Activated naive CD4-positive, alpha-beta T cell (primary cell): ENCODE measurements around the gene SHFL.

Source experiments
- DNase-seq, 4 experiments: peaks; one replicate each; lab custom pipeline; 2025; lab: John Stamatoyannopoulos, UW

SHFL gene

DNA sequence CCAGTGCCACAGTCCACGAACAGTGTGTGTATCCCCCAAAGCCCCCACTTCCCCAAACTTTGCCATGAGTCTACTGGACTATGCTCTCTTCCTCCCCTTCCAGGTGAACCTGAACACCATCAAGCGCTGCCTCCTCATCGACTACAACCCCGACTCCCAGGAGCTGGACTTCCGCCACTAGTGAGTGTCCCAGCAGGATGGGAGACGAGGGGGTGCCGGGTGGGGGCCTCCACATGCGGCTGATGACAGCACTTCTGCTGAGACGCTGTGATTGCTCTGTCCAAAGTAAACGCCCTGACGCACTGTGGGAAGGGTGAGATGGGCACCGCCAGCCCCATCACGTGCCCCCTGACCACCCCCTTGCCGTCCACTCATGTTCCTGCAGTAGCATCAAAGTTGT lies 23.4 kb downstream of the SHFL start:
- no peak for DNase-seq

DNA sequence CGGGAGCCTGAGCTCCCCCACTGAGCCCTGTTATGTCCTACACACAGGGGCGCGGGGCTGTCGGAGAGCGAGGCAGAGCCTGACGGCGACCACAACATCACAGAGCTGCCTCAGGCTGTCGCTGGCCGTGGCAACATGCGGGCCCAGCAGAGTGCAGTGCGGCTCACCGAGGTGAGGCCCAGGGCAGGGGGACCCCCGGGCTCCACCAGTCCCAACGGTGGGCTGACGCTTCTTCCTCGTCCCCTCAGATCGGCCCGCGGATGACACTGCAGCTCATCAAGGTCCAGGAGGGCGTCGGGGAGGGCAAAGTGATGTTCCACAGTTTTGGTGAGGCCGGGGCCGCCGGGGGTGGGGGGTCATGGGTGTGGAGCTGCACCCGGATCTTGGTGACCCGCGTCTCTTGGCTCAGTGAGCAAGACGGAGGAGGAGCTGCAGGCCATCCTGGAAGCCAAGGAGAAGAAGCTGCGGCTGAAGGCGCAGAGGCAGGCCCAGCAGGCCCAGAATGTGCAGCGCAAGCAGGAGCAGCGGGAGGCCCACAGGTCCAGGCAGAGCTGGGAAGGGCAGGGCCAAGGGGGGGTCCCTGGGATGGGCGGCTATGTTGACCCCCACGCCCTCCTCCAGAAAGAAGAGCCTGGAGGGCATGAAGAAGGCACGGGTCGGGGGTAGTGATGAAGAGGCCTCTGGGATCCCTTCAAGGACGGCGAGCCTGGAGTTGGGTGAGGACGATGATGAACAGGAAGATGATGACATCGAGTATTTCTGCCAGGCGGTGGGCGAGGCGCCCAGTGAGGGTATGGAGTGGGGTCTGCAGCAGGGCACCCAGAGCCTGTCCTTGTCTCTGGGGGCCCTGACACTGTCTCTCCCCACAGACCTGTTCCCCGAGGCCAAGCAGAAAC lies 24.2 kb downstream of the SHFL start:
- DNase-seq: no peak

DNA sequence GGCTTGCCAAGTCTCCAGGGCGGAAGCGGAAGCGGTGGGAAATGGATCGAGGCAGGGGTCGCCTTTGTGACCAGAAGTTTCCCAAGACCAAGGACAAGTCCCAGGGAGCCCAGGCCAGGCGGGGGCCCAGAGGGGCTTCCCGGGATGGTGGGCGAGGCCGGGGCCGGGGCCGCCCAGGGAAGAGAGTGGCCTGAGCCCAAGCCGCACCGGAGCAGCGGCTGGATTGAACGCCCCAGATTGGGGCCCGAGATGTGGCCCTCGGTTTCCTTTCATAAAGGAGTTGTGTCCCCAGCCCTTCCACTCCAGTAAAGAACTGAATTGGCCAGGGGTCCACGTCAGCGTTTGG lies 24.8 kb downstream of the SHFL start:
- no peak for DNase-seq

DNA sequence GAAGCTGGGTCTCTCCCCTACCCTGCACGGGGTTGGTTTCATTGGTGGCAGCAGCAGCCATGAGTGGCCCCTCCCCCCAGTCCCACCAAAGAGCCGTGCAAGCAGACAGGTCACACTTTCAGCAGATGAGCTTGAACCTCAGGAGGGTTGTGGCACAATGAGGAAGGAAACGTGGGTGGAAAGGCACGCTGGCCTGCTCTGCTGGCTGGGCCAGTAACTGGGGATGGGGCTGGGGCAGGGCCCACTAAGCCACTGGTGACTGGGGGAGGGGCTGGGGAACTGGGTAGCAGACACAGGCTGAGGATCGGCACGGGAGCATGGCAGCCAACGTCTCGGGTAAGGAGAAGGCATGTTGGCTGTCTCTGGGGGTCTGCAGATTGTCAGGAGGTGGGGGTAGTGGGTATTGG lies 25.3 kb downstream of the SHFL start, which contains the start of gene P2RY11:
Gene P2RY11 (plus strand): TSS at position 289 of the 407 bp plus-strand sequence. CDS start 29 bp downstream, at position 318.
- DNase-seq: no peak

DNA sequence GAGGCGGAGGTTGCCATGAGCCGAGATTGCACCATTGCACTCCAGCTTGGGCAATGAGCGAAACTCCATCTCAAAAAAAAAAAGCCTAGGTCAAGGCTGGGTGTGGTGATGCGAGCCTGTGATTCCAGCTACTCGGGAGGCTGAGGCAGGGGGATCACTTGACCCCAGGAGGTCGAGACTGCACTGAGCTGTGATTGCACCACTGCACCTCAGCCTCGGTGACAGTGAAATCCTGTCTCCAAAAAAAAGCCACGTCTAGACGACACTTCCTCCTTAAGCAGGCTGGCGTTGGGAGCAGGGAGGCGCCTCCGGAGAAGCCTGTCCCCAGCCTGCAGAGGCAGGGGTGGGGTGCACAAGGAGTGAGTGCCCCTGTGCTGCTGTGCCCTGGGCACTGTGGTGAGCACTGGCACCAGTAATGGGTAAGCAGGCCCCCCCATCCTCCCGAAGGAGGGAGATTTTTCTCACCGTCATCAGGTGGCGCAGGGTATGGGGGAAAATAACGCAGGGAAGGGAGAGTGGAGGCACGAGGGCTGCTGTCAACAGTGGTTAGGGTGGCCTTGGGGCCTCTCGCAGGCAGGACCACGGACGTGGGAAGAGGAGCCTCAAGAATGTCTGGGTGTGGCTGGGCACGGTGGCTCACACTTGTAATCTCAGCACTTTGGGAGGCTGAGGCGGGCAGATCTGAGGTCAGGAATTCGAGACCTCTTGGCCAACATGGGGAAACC lies 26.1 kb downstream of the SHFL start:
- no peak for DNase-seq

DNA sequence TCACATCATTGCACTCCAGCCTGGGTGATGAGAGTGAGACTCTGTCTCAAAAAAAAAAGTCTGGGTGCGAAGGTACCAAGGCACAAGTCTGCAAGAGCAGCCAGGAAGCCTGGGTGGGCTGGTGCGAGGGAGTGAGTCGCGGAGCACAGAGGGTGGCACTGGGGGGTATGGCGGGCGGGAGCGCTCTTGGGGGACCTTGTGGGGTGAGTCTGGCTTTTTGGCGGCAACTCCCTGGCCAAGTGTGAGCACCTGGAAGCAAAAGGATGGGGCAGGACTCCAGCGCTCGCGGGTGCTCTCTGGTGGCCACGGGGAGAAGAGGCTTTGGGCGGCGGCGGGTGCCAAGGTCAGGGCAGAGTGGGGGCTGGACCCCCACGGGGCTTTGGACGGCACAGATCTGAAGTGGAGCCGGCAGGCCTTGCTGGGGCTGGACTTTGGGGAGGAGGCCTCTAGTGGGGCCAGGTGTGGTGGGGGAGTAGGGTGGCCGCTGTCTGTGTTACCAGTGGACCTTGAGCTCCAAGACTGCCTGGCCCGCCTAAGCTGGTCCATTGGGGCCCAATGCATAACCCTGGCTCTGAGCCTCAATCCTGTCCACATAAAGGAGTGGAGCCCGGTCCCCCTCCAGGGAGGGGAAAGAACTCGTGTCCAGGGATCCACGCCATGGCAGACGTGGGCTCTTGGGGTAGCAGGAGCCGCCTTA lies 26.9 kb downstream of the SHFL start:
- DNase-seq: peak in 3 of 4 experiments; percentile 46 to 48 (median 47)

DNA sequence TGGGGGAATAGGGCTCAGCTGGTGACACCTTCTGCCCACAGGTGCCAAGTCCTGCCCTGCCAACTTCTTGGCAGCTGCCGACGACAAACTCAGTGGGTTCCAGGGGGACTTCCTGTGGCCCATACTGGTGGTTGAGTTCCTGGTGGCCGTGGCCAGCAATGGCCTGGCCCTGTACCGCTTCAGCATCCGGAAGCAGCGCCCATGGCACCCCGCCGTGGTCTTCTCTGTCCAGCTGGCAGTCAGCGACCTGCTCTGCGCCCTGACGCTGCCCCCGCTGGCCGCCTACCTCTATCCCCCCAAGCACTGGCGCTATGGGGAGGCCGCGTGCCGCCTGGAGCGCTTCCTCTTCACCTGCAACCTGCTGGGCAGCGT lies 27.5 kb downstream of the SHFL start:
- DNase-seq: no peak

DNA sequence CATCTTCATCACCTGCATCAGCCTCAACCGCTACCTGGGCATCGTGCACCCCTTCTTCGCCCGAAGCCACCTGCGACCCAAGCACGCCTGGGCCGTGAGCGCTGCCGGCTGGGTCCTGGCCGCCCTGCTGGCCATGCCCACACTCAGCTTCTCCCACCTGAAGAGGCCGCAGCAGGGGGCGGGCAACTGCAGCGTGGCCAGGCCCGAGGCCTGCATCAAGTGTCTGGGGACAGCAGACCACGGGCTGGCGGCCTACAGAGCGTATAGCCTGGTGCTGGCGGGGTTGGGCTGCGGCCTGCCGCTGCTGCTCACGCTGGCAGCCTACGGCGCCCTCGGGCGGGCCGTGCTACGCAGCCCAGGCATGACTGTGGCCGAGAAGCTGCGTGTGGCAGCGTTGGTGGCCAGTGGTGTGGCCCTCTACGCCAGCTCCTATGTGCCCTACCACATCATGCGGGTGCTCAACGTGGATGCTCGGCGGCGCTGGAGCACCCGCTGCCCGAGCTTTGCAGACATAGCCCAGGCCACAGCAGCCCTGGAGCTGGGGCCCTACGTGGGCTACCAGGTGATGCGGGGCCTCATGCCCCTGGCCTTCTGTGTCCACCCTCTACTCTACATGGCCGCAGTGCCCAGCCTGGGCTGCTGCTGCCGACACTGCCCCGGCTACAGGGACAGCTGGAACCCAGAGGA lies 28.0 kb downstream of the SHFL start:
- no peak for DNase-seq

DNA sequence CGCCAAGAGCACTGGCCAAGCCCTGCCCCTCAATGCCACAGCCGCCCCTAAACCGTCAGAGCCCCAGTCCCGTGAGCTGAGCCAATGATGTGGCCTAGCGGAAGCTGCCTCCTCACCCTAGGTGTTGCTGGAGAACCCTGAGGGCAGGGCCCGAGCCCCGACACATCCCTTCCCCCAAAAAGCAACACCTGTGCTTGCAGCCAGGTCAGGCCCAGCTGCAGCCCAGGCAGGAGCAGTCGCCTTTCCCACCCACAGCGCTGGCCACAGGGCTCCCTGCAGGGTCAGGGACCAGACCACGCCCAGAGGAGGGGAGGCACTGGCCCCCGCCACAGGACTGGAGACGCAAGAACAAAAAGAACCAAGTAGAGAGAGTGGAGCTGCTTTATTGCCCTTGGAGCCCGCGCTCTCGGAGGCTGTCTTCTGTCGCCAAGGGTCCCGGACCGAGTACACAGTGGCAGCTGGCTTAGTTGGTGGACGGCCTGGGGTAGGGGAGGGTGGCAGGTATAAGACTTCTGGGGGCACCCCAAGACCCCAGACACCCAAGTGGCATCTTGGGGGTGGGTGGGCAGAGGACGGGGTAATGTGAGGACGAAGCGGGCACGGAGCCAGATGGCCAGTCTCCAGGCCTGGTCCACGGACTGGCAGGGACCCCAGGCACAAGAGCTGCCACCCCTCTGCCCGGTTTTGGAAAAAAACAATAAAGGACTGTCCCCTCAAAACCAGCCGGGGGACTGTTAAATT lies 28.7 kb downstream of the SHFL start:
- no peak for DNase-seq

DNA sequence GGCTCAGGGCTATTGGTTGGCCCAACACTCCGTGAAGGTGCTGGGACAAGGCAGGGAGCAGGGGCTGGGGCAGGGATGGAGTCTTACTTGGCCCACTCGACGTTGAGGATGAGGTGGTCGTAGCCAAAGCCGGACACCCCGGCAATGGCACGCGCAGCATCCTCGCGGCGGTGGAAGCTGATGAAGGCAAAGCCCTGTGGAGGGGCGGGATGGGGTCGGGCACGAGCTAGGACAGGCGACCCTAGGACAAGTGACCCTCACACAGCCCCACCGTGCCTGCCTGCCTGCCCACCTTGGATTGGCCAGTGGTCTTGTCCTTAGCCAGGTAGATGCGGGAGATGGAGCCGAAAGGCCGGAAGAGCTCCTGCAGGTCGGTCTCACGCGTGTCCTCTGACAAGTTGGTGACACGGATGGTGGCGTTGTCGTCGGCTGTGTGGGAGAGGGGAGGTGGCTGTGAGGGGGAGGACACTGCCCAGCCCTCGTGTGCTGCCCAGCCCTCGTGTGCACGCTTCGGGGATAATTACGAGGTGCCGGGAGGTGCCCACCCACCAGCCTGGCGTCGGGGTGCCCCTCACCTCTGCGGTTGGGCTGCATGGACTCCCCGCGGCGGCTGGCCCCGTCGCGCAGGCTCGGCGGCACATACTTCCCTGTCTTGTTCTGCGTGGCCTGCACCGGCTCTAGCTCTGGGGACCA lies 29.4 kb downstream of the SHFL start:
- DNase-seq: no peak

DNA sequence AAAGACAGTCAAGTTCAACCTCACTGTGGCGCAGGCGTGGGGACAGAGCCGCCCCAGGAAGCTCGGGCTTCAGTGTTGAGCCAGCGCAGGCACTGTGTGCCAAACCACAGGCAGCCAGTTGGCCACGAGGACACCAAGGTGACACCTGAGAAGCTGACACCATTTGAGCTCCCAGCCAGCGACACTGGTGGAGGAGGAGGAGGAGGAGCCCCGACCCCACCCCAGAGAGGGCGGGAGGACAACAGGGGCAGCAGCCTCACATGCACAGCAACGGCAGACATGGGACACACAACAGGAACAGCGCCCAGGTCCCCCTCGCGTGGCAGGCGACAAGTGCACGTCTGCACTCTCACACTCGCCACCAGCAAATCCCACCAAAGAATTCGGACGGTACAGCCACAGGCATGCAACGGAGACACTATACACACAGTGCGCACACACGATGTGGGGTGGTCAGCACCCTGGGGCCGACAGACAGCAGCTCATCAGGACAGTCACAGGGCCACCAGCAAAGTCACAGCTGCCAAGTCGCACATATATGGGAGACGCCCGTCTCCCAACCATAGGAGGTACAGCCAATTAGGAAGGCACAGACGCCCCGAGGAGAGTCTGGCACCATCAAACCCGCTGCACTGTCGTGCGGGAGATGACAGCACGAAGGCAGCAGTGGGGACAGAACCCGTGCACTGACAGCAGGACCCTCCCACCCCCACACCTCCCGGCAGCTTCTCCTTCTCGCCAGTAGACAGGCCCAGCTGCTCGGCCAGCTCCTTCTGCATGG lies 30.2 kb downstream of the SHFL start:
- no peak for DNase-seq

DNA sequence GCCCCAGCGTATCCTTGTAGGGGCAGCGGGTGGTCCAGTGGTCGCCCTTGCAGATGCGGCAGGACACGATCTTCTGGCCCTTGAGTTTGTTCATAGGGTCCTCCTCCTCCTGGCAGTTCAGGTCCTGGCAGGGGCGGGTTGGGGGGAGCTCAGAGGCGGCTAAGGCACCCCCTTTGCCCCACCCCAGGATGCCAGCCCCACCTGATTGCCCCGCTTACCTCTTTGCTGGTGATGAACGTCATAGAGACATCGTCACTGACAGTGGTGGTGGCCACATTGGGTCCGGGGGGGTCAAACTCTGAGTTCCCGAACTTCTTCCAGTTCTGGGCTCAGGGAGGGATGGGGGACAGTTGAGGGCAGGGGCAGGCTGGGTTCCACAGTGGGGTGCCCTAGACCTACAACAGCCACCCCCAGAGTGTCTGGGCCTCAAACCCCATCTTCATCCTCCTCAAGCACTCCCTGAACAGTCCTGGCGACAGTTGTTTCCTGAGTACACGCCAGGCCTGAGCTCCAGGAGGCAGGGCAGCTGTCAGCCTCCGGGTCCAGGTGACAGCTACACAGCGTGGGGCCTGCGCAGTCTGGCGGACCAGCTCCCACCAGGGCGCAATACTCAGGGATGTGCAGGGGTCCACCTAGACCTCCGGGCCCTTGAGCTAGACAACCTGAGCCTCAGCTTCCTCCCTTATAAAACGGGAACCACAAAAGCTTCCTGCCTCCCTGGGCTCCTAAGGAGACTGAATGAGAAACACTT lies 30.9 kb downstream of the SHFL start:
- DNase-seq: no peak

DNA sequence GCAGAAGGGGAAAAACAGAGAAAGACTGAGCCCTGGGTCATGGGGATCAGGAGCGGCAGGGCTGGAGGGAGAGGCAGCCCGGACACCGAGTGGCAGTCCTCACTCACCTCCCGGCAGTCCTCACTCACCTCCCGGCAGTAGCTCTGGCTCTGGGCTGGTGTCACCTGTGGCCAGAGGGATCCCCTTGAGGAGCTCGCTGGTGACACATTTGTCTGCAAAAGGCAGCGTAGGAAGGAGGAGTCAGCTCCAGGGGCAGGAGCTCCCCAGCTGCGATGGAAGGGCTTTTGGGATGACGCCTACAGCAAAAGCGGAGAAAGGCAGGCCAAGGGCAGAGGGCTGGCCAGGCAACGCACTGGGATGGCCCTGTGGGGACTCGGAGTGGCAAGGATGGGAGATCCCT lies 32.8 kb downstream of the SHFL start:
- no peak for DNase-seq

DNA sequence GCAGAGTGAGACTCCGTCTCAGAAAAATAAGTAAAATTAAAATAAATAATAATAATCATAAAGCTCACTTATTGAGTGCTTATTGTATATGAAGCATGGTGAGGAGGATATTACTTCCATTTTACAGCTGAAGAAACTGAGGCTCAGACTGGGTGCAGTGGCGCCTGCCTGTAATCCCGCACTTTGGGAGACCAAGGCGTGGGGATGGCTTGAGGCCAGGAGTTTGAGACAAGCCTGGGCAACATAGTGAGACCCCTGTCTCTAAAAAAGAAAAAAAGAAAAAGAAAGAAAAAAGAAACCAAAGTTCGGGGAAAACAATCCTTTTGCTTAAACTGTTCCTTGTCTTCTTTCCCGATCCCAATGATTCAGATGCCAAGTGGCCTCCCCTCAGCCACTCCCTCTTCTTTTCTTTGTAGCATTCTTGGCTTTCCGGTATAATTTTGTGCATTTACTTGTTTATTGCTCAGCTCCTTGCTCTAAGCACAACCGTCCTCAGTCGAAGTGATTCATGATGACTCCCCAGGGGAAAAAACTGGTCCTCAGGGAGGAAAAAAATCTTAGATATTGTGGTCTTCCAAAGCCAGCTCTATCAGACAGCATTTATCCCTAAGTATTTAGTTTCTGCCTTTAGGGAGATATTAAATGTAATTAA lies 34.5 kb downstream of the SHFL start:
- no peak for DNase-seq

DNA sequence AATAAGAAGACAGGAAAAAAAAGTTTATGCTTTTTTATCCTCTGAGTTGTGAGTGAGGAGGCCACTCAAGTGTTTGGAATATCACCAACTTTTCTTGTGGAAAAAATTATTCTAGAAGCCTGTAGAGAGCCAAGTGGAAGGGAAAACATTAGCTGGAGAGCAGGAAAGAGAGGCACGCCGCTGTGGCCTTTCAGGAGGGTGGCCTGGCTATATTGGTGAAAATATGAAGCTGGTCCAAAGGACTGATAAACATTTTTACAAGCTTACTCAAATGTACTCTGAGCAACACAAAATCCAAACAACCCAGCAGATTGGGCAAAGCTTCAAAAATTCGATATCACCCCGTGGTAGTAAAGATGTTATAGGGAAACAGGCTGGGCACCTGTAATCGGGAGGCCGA lies 35.9 kb downstream of the SHFL start:
- DNase-seq: no peak

DNA sequence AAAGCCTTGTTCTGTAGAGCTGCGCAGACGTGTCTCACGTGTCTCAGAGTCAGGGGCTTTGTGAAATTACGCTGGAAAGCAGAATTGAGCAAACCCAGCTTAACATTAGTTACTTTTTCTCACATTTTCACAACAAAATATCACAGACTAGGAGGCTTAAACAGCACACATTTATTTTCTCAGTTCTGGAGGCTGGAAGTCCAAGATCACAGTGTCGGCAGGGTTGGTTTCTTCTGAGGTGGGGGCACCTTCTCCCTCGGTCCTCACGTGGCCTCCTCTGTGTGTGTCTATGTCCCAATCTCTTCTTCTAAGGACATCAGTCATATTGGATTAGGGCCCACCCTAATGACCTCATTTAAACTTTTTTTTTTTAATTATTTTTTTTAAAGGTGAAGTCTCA lies 38.3 kb downstream of the SHFL start:
- no peak for DNase-seq

DNA sequence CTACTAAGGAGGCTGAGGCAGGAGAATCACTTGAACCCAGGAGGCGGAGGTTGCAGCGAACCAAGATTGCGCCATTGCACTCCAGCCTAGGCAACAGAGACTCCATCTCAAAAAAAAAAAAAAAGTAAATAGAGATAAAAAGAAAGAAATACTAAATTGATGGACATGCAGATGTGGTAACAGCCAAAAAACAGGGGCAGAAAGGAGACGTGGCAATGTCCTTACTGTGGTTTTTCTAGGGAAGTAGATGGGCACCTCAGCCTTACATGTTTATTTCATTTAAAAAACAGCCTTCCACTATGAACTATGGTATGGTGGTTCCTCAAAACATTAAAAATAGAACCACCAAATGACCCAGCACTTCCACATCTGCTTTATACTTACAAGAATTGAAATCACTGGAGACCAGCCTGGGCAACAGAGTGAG lies 40.1 kb downstream of the SHFL start:
- DNase-seq: no peak

DNA sequence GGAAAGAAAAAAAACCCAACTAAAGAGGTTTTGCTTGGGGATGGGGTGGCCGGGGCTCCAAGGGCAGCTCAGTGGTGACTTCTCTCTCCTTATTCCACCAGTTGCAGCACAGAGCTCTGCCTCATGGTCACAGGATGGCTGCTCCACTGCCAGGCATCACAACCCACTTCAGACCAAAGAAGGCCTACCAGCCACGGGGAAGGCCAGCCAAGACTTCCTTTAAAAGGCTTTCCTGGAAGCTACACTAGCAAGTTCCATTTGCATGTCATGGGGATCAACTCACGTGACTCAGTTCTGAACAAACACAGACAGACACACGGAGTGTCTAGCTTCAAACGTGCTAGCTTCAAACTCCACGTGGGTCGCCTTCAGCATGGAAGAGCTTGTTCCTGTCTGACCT lies 46.8 kb downstream of the SHFL start:
- no peak for DNase-seq

DNA sequence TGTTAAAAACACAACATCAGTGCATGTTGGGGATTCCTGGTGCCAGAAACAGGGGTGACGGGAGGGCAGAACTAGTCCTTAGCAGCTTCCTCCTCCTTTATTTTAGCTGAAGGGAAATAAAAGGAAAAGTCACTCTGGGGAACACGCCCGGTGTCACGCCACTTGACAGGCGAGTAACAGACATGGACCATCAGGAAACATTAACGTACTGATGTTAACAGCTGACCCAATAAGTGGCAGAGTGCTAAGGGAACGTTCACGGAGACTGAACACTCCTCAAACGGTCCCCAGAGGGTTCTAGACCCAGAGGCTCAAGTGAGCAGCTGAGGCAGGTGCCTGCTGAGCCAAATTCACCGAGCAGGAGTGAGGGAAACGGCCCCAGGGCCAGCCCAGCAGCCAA lies 47.5 kb downstream of the SHFL start:
- no peak for DNase-seq
